OCI-LY1 (cell line): Measurements from ENCODE around the gene REXO1.
"Not testable (repeated sequence)": the region's sequence is repeated elsewhere in the genome, so short reads cannot be mapped to it uniquely, and the experiment has no call there.

Source experiments
- H2AFZ ChIP-seq: fragments of 200-600 bp; sonication (generic), shearing (Covaris generic); 2 replicates; pipeline ENCODE4 v1.6.0; 2014; ENCODE audit warnings: antibody characterized with exemption, mild to moderate bottlenecking, low read length
- H3F3A ChIP-seq: fragments of 200-600 bp; sonication (generic), shearing (Covaris generic); 2 replicates; pipeline ENCODE4 v1.6.0; 2014; ENCODE audit warnings: mild to moderate bottlenecking, antibody characterized with exemption, low read length, moderate library complexity; ENCODE audit not compliant: insufficient read depth
- H3K27ac ChIP-seq: fragments of 200-600 bp; sonication (generic); 2 replicates; pipeline ENCODE4 v1.5.1; 2014; ENCODE audit warnings: low read length, mixed run types, mild to moderate bottlenecking, low read depth; ENCODE audit not compliant: poor library complexity, severe bottlenecking
- H3K27me3 ChIP-seq: fragments of 200-600 bp; sonication (generic); 2 replicates; pipeline ENCODE4 v1.6.0; 2014; ENCODE audit warnings: antibody characterized with exemption, mild to moderate bottlenecking, low read length, moderate library complexity; ENCODE audit not compliant: insufficient read depth
- H3K36me3 ChIP-seq: fragments of 200-600 bp; sonication (generic); 2 replicates; pipeline ENCODE4 v1.6.1; 2014; ENCODE audit warnings: mild to moderate bottlenecking, antibody characterized with exemption, low read length, moderate library complexity, mixed read lengths; ENCODE audit not compliant: insufficient read depth
- H3K4me1 ChIP-seq: fragments of 200-600 bp; sonication (generic); 2 replicates; pipeline ENCODE4 v1.5.1; 2014; ENCODE audit warnings: mild to moderate bottlenecking, low read length, moderate library complexity; ENCODE audit not compliant: insufficient read depth, severe bottlenecking
- H3K4me2 ChIP-seq: fragments of 200-600 bp; sonication (generic), shearing (Covaris generic); 2 replicates; pipeline ENCODE4 v1.6.1; 2014; ENCODE audit warnings: low read length
- H3K4me3 ChIP-seq: fragments of 200-600 bp; sonication (generic); 2 replicates; pipeline ENCODE4 v1.5.1; 2014; ENCODE audit warnings: low read length, low read depth, mild to moderate bottlenecking, mixed read lengths; ENCODE audit not compliant: poor library complexity, severe bottlenecking
- H3K79me2 ChIP-seq: fragments of 200-600 bp; shearing (Covaris generic); 2 replicates; pipeline ENCODE4 v1.6.1; 2016; ENCODE audit warnings: mixed run types, low read length, mixed read lengths; ENCODE audit not compliant: insufficient read depth
- H3K9ac ChIP-seq: fragments of 200-600 bp; sonication (generic), shearing (Covaris generic); 2 replicates; pipeline ENCODE4 v1.6.1; 2014; ENCODE audit warnings: mild to moderate bottlenecking, low read length, mixed read lengths
- H3K9me2 ChIP-seq: fragments of 200-600 bp; sonication (generic), shearing (Covaris generic); 2 replicates; pipeline ENCODE4 v1.6.1; 2014; ENCODE audit warnings: low read depth, mild to moderate bottlenecking, low read length, mixed read lengths
- H3K9me3 ChIP-seq: fragments of 200-600 bp; shearing (Covaris generic); 2 replicates; pipeline ENCODE4 v1.6.1; 2014; ENCODE audit warnings: low read length, mixed read lengths
- H4K20me1 ChIP-seq: fragments of 200-600 bp; sonication (generic), shearing (Covaris generic); 2 replicates; pipeline ENCODE4 v1.6.0; 2016; ENCODE audit warnings: mild to moderate bottlenecking, low read length; ENCODE audit not compliant: insufficient read depth
- CTCF ChIP-seq: fragments of 200-600 bp; sonication (generic), shearing (Covaris generic); IDR thresholded peaks from 2 replicates; pipeline ENCODE4 v1.5.1; 2017; ENCODE audit warnings: mild to moderate bottlenecking, antibody characterized with exemption, low read length, moderate library complexity, mixed read lengths
- EZH2 ChIP-seq: fragments of 200-600 bp; sonication (generic), shearing (Covaris generic); IDR thresholded peaks from 2 replicates; pipeline ENCODE4 v1.8.0; 2017; ENCODE audit warnings: borderline replicate concordance, mixed run types, mild to moderate bottlenecking, antibody characterized with exemption, low read length, moderate library complexity, mixed read lengths

The REXO1 gene

GRCh38 chr19:1875646-1876495 lies 27.6 kb upstream of the REXO1 start:
- Histone ChIP-seq H3K27me3 (no peaks in the 10 kb centered on the region), H3K4me3 (peak overlapping the region; percentile 71), H3K9me3 (no peaks in the 10 kb centered on the region), H3K79me2 (peaks cover 29% of the 10 kb centered on the region), H3K9ac (peak overlapping the region; percentile 75), H3K4me1 (peaks cover 29% of the 10 kb centered on the region), H3K4me2 (peak overlapping the region; percentile 74), H3K9me2 (no peaks in the 10 kb centered on the region), H3F3A (no peaks in the 10 kb centered on the region), H3K27ac (peak overlapping the region; percentile 49), H2AFZ (no peak overlapping the region), H4K20me1 (no peaks in the 10 kb centered on the region), H3K36me3 (peaks cover 22% of the 10 kb centered on the region; the same call in 1 of the 2 replicates)
- TF ChIP-seq CTCF = no peak
- no peak for TF ChIP-seq EZH2

- Histone ChIP-seq H3K9ac (peak overlapping the region; percentile 75), H3K4me2 (peak overlapping the region; percentile 74), H3K79me2 (peaks cover 29% of the 10 kb centered on the region), H3K4me1 (peaks cover 29% of the 10 kb centered on the region), H3K36me3 (peaks cover 23% of the 10 kb centered on the region; the same call in 1 of the 2 replicates), H3K27ac (peak overlapping the region; percentile 34), H3K4me3 (peak overlapping the region; percentile 71)
- H2AFZ ChIP-seq, H3F3A ChIP-seq, H3K9me2 ChIP-seq, H3K9me3 ChIP-seq, H3K27me3 ChIP-seq, H4K20me1 ChIP-seq: not testable (repeated sequence)
These were observed 27.0 kb upstream of the REXO1 start for GRCh38 chr19:1875265-1875645.

- Histone ChIP-seq H2AFZ (no peak overlapping the region), H3K4me2 (peak overlapping the region; percentile 74), H3F3A (no peaks in the 10 kb centered on the region), H4K20me1 (no peaks in the 10 kb centered on the region), H3K9me2 (no peaks in the 10 kb centered on the region), H3K9me3 (no peaks in the 10 kb centered on the region), H3K79me2 (peaks cover 29% of the 10 kb centered on the region), H3K4me1 (peaks cover 29% of the 10 kb centered on the region), H3K27ac (peak overlapping the region; percentile 34), H3K36me3 (peaks cover 21% of the 10 kb centered on the region; the same call in 1 of the 2 replicates), H3K9ac (peak overlapping the region; percentile 75), H3K27me3 (no peaks in the 10 kb centered on the region), H3K4me3 (peak overlapping the region; percentile 71)
- no peak for TF ChIP-seq EZH2
- no peak for TF ChIP-seq CTCF
These were observed 26.4 kb upstream of the REXO1 start for GRCh38 chr19:1874554-1875185.
